ENCODE data around the gene LGR5.

DNA sequence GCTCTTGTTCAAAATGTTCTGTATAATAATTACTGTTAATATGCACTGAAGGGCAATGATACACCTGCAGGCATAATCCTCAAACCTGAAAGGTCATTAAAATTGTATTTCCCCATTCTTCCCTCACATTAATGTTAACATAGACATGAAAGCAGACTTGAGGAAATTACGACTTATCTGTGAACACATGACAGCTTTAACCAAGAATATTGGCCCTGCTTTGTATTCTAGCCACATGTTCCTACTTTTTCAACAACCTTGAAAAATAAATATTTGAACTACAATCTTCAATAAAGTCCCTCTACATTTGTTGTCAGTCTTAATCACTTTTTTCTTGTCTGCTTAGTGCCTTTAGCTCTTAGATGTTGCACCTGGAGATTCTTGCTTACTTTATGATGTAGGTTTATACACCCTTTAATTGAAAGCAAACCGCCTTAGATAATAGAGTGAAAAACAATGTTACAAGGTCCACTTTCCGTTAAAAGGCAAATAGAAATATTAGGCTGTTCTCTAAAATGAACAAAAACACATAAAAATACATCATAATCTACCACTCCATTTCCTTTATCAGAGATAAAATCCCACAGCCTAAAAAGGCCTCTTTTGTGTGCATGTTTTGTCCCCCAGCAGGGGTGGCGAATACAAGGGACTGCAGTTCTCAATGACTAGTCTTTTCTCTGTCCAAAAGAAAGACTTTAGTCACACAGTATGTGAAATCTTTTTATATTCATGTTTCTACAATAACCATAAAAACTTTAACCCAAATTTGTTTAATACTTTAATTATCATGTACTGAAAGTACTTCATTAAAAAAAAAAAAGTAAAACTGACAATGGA, 168.1 kb downstream of the LGR5 start:
- TF ChIP-seq POLR2A (IDR thresholded peaks at IDR 0.05; ENCODE audit: low read length) (no peak), GATA1 (IDR thresholded peaks at IDR 0.05; ENCODE audit: low read depth, low read length) (no peak)

Data from erythroblast (primary cell).